ENCODE data around the gene AGPAT4.

AGPAT4 gene

DNA sequence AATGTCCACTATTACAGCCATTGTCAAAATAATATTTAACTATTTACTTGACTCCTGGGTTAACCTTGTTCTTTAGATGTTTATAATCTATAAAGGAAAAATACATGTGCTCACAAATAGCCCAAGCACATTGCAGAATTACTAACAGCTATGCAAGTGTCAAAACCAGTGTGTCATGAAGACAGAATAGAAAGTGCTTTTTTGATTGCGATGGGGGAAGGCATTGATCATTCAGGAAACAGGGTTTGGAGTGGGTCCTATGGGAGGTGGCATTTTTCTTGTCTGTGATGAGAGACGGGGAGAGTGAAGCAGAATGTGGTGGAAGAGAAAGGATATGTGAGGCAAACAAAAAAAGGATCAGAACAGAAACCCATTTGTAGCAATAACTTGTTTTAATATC lies 1.0 kb upstream of the AGPAT4 start:
- TF ChIP-seq, protein P1, sequence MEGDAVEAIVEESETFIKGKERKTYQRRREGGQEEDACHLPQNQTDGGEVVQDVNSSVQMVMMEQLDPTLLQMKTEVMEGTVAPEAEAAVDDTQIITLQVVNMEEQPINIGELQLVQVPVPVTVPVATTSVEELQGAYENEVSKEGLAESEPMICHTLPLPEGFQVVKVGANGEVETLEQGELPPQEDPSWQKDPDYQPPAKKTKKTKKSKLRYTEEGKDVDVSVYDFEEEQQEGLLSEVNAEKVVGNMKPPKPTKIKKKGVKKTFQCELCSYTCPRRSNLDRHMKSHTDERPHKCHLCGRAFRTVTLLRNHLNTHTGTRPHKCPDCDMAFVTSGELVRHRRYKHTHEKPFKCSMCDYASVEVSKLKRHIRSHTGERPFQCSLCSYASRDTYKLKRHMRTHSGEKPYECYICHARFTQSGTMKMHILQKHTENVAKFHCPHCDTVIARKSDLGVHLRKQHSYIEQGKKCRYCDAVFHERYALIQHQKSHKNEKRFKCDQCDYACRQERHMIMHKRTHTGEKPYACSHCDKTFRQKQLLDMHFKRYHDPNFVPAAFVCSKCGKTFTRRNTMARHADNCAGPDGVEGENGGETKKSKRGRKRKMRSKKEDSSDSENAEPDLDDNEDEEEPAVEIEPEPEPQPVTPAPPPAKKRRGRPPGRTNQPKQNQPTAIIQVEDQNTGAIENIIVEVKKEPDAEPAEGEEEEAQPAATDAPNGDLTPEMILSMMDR (IDR thresholded peaks at IDR 0.05; ENCODE audit: low read depth, low read length) = no peak
- Histone ChIP-seq H3K27me3 (ENCODE audit: insufficient read depth, low read depth, severe bottlenecking) (no peaks in the 10 kb centered on the region), H3K27ac (no peak overlapping the region), H3K9me3 (ENCODE audit: severe bottlenecking) (no peaks in the 10 kb centered on the region), H3K36me3 (no peaks in the 10 kb centered on the region; the same call in none of the 2 replicates), H3K4me3 (ENCODE audit: low read depth, low read length) (no peak overlapping the region)
- no peak for DNase-seq

DNA sequence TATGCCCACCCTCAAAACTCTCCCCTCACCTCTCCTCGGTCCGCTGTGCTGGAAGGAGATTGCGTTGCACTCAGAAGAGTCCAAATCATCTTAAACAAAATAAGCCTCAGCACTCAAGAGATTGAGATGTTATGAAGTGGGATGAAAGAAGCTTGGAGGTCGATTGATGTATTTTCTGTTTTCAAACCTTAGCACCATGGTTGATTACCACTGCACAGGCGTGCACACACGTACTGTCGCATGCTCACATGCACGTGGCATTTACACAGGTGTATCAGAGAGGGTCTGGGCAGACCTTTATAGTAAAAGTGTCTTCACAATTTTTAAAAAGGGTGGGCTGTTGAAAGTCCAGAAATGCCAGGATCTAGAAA lies 612 bp upstream of the AGPAT4 start:
- no peak for DNase-seq
- H3K4me3 ChIP-seq (ENCODE audit: low read depth, low read length) = peak overlapping the region; percentile 80
- H3K36me3 ChIP-seq = no peaks in the 10 kb centered on the region; the same call in none of the 2 replicates
- TF ChIP-seq, protein P1 (IDR thresholded peaks at IDR 0.05; ENCODE audit: low read depth, low read length) = no peak
- H3K27ac ChIP-seq = peak overlapping the region; percentile 60
- H3K9me3 ChIP-seq (ENCODE audit: severe bottlenecking) = no peaks in the 10 kb centered on the region
- H3K27me3 ChIP-seq (ENCODE audit: insufficient read depth, low read depth, severe bottlenecking) = no peaks in the 10 kb centered on the region

DNA sequence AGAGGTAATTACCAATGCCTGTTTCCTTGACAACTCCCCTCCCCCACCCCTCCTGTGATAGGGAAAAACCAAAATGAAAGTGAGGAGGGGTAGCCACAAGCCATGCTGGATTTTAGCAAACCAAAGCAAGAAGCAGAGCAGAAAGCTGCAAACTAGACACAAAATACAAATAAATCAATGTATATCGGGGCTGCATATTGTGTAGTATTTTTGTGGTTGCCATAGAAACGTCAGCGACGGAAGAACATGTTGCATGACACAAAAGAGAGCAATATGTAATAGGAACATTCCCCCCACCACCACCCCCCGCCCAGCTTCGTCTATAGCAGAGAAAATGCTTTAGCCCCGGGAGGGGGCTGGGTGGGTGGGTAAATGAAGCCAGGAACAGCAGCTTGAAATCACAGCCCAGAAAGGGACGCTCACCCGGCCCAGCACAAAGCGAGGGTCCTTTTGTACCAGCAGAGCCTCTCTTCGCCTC lies 548 bp downstream of the AGPAT4 start:
- H3K9me3 ChIP-seq (ENCODE audit: severe bottlenecking) = no peaks in the 10 kb centered on the region
- peak; percentile 36 for DNase-seq

DNA sequence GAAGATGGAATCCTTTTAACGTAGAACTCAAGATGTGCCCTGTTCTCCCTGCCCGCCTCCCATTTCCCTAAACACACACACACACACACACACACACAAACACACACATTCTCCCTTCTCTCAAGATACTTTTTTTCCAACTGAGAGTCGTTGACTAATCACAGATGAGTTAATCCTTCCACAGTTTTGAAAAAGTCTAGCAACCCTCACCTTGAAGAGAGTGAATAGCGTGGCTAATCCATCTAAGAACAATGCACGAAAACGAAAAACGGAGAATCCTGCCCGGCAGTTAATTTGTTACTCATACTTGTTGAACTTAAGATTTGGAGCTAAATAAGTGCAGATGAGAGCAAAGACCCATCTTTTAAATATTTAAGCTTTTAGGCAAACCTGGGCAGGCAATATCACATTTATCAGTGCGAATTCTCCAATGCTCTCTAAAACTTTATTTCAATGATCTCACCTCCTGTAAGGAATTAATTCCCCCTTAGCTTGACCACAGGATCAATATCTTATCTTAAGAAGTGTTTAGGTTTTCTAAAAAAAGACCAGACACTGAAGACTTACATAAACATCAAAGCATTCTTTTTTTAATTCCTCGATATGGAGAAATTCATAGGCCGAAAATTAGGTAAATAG lies 1.1 kb downstream of the AGPAT4 start:
- no peaks in the 10 kb centered on the region for H3K9me3 ChIP-seq (ENCODE audit: severe bottlenecking)
- DNase-seq = no peak
- no peaks in the 10 kb centered on the region; the same call in none of the 2 replicates for H3K36me3 ChIP-seq
- peak overlapping the region; percentile 64 for H3K27ac ChIP-seq
- H3K27me3 ChIP-seq (ENCODE audit: insufficient read depth, low read depth, severe bottlenecking) = no peaks in the 10 kb centered on the region
- H3K4me3 ChIP-seq (ENCODE audit: low read depth, low read length) = peak overlapping the region; percentile 80
- TF ChIP-seq, protein P1 (IDR thresholded peaks at IDR 0.05; ENCODE audit: low read depth, low read length) = no peak

More for the DNA sequence above, 548 bp downstream of the AGPAT4 start:
- H3K27ac ChIP-seq = peak overlapping the region; percentile 64
- H3K4me3 ChIP-seq (ENCODE audit: low read depth, low read length) = peak overlapping the region; percentile 80
- H3K27me3 ChIP-seq (ENCODE audit: insufficient read depth, low read depth, severe bottlenecking) = no peaks in the 10 kb centered on the region
- no peaks in the 10 kb centered on the region; the same call in none of the 2 replicates for H3K36me3 ChIP-seq
- TF ChIP-seq, protein P1 (IDR thresholded peaks at IDR 0.05; ENCODE audit: low read depth, low read length) = no peak

DNA sequence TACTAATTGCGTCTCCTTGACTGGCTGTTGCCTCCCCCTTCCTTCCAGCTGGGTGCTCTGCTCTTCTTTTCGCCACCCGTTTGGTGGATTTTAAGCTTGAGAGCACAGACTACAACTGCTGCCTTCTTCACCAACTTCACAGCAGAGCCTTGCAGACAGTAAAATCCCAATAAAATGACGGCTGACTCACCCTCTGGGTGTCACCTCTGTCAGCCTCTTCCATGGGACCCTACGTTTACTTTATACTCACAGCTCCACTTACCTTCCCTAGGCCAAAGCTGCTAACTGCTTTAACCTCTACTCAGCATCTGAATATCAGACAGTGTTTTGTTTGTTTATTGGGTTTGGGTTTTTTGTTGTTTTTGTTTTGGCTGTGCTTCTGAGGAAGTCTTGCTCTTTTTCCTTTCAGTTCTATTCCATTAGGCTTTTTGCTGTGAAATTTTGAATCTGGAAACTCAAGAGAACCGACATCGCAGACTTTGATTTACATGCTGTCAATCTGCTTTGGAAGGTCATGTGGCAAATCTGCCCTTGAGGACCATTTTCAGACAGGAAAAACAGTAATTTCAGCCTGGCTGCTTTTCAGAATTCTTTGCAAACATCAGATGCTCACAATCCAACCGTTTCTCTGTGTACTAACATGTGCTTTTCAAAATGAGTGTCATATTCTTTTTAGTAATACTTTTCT lies 2.4 kb downstream of the AGPAT4 start:
- peak; percentile 46 for DNase-seq
- peak overlapping the region; percentile 64 for H3K27ac ChIP-seq
- TF ChIP-seq, protein P1 (IDR thresholded peaks at IDR 0.05; ENCODE audit: low read depth, low read length) = no peak
- no peaks in the 10 kb centered on the region; the same call in none of the 2 replicates for H3K36me3 ChIP-seq
- H3K4me3 ChIP-seq (ENCODE audit: low read depth, low read length) = peak overlapping the region; percentile 10; the same call in 1 of the 2 replicates
- no peaks in the 10 kb centered on the region for H3K9me3 ChIP-seq (ENCODE audit: severe bottlenecking)
- H3K27me3 ChIP-seq (ENCODE audit: insufficient read depth, low read depth, severe bottlenecking) = no peaks in the 10 kb centered on the region

Measured in WERI-Rb-1 (cell line).